A673 (cell line): ENCODE measurements around the gene EEF2K. TPM values are rescaled to one million over a fixed set of nuclear protein-coding genes. Genes with fewer than 3 reads are reported as not detected.
A peak's percentile ranks its signal among the peaks of the same experiment; 100 is the strongest.
"Not testable (repeated sequence)": the region's sequence is repeated elsewhere in the genome, so short reads cannot be mapped to it uniquely, and the experiment has no call there.

Source experiments
- BruUV-seq: library from RNA; stranded (reverse); fragments of 400-500 nt; replicated peaks from 2 replicates; lab custom pipeline; 2021; lab: Mats Ljungman, UMichigan
- CTCF ChIA-PET: fragments of 300-600 bp; sonication (Branson Sonifier 250); formaldehyde crosslinking; loops from one replicate; lab custom pipeline; 2022; ENCODE audit warnings: antibody characterized with exemption; lab: Charles Lee
- POLR2A ChIA-PET: fragments of 300-600 bp; sonication (Branson Sonifier 250); formaldehyde crosslinking; loops from one replicate; lab custom pipeline; 2022; ENCODE audit warnings: antibody characterized with exemption; ENCODE audit not compliant: low non-redundant PET; lab: Charles Lee
- DNase-seq: peaks from one replicate; pipeline ENCODE4 v3.0.0-alpha.2; 2015; ENCODE audit warnings: low spot score
- H3K27ac ChIP-seq: fragments of 200-600 bp; sonication (generic); 2 replicates; pipeline ENCODE4 v1.5.1; 2016; ENCODE audit warnings: mixed run types, low read depth, mild to moderate bottlenecking, mixed read lengths, antibody characterized with exemption, low read length; ENCODE audit not compliant: poor library complexity, severe bottlenecking
- H3K27me3 ChIP-seq: fragments of 200-600 bp; sonication (generic); replicated peaks from 2 replicates; pipeline ENCODE4 v1.6.1; 2017; ENCODE audit warnings: mixed run types, low read depth, mild to moderate bottlenecking, mixed read lengths, antibody characterized with exemption, low read length; ENCODE audit not compliant: insufficient read depth, poor library complexity
- H3K36me3 ChIP-seq: fragments of 200-600 bp; sonication (generic); 2 replicates; pipeline ENCODE4 v1.6.1; 2016; ENCODE audit warnings: mixed run types, mild to moderate bottlenecking, mixed read lengths, antibody characterized with exemption, low read length; ENCODE audit not compliant: insufficient read depth, poor library complexity, severe bottlenecking
- H3K4me1 ChIP-seq: fragments of 200-600 bp; sonication (generic); 2 replicates; pipeline ENCODE4 v1.6.1; 2017; ENCODE audit warnings: mixed run types, mild to moderate bottlenecking, mixed read lengths, antibody characterized with exemption, low read length; ENCODE audit not compliant: insufficient read depth, poor library complexity, severe bottlenecking
- H3K4me3 ChIP-seq: fragments of 200-600 bp; sonication (generic); 2 replicates; pipeline ENCODE4 v1.5.1; 2016; ENCODE audit warnings: low read depth, mixed run types, mild to moderate bottlenecking, mixed read lengths, low read length; ENCODE audit not compliant: poor library complexity, severe bottlenecking
- H3K9me3 ChIP-seq: fragments of 200-600 bp; sonication (generic); 2 replicates; pipeline ENCODE4 v1.6.1; 2016; ENCODE audit warnings: mixed run types, low read depth, mild to moderate bottlenecking, mixed read lengths, antibody characterized with exemption, low read length; ENCODE audit not compliant: poor library complexity, severe bottlenecking
- CTCF ChIP-seq: fragments of 300-800, 200-600 bp; sonication (generic); conservative IDR thresholded peaks from 2 replicates; pipeline ENCODE4 v1.5.1; 2017; ENCODE audit warnings: low read depth, mild to moderate bottlenecking, antibody characterized with exemption, low read length, moderate library complexity, mixed read lengths
- EZH2 ChIP-seq: fragments of 200-600 bp; sonication (generic); IDR thresholded peaks from 2 replicates; pipeline ENCODE4 v1.6.1; 2017; ENCODE audit warnings: borderline replicate concordance, low read depth, mild to moderate bottlenecking, mixed read lengths, antibody characterized with exemption, low read length; ENCODE audit not compliant: poor library complexity, severe bottlenecking
- intact Hi-C: fragments of 100-400 bp; cut with micrococcal nuclease; formaldehyde crosslinking; loops from one replicate; pipeline ENCODE4 v1.10.0; 2022; ENCODE audit not compliant: unreplicated experiment
- total RNA-seq: library from RNA; stranded (reverse); gene quantifications from 2 replicates; pipeline ENCODE4 v1.2.3, GENCODE V29; 2021

EEF2K gene
- total RNA-seq, 1 experiment from 2014 or later: 14.3 TPM

- no TSS peak for BruUV-seq
- DNase-seq: no peak
- Histone ChIP-seq H3K9me3 (no peaks in the 10 kb centered on the region), H3K4me1 (peaks cover 5% of the 10 kb centered on the region), H3K36me3 (no peaks in the 10 kb centered on the region), H3K27ac (no peak overlapping the region), H3K27me3 (no peaks in the 10 kb centered on the region), H3K4me3 (no peak overlapping the region)
- TF ChIP-seq EZH2 (no peak), CTCF (no peak)
- ChIA-PET POLR2A (no interaction called here), CTCF (no interaction called here)
- intact Hi-C loops: no loop called here
Observed at GRCh38 chr16:22194707-22195444, 11.2 kb upstream of the EEF2K start.

- no peak overlapping the region for H3K4me3 ChIP-seq
- no peak overlapping the region for H3K27ac ChIP-seq
- no peaks in the 10 kb centered on the region for H3K36me3 ChIP-seq
- DNase-seq: no peak
- CTCF ChIA-PET: no interaction called here
- POLR2A ChIA-PET: no interaction called here
- H3K4me1 ChIP-seq: peaks cover 5% of the 10 kb centered on the region
- H3K9me3 ChIP-seq: no peaks in the 10 kb centered on the region
- no peaks in the 10 kb centered on the region for H3K27me3 ChIP-seq
- intact Hi-C loops: no loop called here
- TF ChIP-seq CTCF (no peak), EZH2 (no peak)
- no TSS peak for BruUV-seq
Observed at GRCh38 chr16:22195445-22195694, 10.7 kb upstream of the EEF2K start.

- no peaks in the 10 kb centered on the region for H3K9me3 ChIP-seq
- ChIA-PET POLR2A (interaction anchor here (0.6 kb wide), 1 partner anchor 10 kb away, joined by 3 read pairs; the partner anchor contains the start of gene EEF2K), CTCF (interaction anchor here (0.6 to 1.2 kb wide), 3 partner anchors 68 to 125 kb away, joined by 3 to 17 read pairs (median 7); no protein-coding TSS in a partner anchor)
- H3K27ac ChIP-seq: peak overlapping the region; percentile 45
- no peaks in the 10 kb centered on the region for H3K27me3 ChIP-seq
- peak overlapping the region; percentile 67 for H3K4me3 ChIP-seq
- DNase-seq: peak; percentile 91
- no TSS peak for BruUV-seq
- peaks cover 5% of the 10 kb centered on the region for H3K4me1 ChIP-seq
- no peaks in the 10 kb centered on the region for H3K36me3 ChIP-seq
- intact Hi-C loops: loop anchor here (1.0 kb wide), 1 partner anchor 101 kb away; the partner anchor contains the start of gene POLR3E
- TF ChIP-seq EZH2 (no peak), CTCF (peak; percentile 95)
Observed at GRCh38 chr16:22195695-22196558, 10.2 kb upstream of the EEF2K start.

GRCh38 chr16:22196559-22197168, 9.4 kb upstream of the EEF2K start:
- H3K27me3 ChIP-seq: not testable (repeated sequence)

More at GRCh38 chr16:22196559-22197168, 9.4 kb upstream of the EEF2K start:
- intact Hi-C loops: loop anchor here (1.0 kb wide), 1 partner anchor 101 kb away; the partner anchor contains the start of gene POLR3E
- ChIA-PET CTCF (interaction anchor here (0.6 to 1.2 kb wide), 3 partner anchors 67 to 125 kb away, joined by 3 to 17 read pairs (median 7); no protein-coding TSS in a partner anchor), POLR2A (interaction anchor here (0.6 kb wide), 1 partner anchor 9 kb away, joined by 3 read pairs; the partner anchor contains the start of gene EEF2K)
- not testable (repeated sequence) for H3K36me3 ChIP-seq, H3K9me3 ChIP-seq, H3K27ac ChIP-seq, BruUV-seq, H3K4me1 ChIP-seq, DNase-seq
- peak overlapping the region; percentile 67 for H3K4me3 ChIP-seq
